COR-L47 (cell line): ENCODE measurements around the gene LBHD1.
A peak's percentile ranks its signal among the peaks of the same experiment; 100 is the strongest.
"Not testable (repeated sequence)": the region's sequence is repeated elsewhere in the genome, so short reads cannot be mapped to it uniquely, and the experiment has no call there.

Experiments used
- DNase-seq: peaks from one replicate; lab custom pipeline; 2025; lab: John Stamatoyannopoulos, UW

The LBHD1 gene

DNA sequence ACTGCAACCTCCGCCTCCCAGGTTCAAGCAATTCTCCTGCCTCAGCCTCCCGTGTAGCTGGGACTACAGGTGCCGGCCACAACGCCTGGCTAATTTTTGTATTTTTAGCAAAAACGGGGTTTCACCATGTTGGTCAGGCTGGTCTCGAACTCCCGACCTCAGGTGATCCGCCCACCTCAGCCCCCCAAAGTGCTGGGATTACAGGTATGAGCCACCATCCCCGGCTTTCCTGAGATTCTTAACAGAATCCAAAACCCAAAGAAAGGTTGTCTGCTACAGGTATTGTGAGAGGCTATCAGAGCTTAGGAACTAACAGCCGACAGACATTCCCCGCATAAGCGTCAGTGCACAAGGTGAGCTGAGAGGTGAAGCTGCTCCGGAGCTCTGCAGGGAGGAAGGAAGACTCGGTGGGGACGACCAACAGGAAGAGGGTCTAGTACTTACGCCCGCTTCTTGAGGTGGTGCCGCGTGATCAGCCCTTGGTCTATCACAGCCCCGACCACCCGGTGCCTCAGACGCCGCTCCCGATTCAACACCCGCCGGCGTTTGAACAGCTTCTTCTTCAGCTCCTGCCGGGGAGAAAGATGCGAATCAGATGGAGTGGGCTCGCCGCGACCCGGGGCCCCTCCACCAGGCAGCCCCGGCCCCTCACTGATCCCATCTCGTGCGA is 7.5 kb downstream of the LBHD1 start:
- peak; percentile 57 for DNase-seq

- no peak for DNase-seq
Measured at GRCh38 chr11:62656796-62657429, 15.2 kb downstream of the LBHD1 start.

- DNase-seq = no peak
Measured at GRCh38 chr11:62654297-62654696, 17.8 kb downstream of the LBHD1 start.

DNA sequence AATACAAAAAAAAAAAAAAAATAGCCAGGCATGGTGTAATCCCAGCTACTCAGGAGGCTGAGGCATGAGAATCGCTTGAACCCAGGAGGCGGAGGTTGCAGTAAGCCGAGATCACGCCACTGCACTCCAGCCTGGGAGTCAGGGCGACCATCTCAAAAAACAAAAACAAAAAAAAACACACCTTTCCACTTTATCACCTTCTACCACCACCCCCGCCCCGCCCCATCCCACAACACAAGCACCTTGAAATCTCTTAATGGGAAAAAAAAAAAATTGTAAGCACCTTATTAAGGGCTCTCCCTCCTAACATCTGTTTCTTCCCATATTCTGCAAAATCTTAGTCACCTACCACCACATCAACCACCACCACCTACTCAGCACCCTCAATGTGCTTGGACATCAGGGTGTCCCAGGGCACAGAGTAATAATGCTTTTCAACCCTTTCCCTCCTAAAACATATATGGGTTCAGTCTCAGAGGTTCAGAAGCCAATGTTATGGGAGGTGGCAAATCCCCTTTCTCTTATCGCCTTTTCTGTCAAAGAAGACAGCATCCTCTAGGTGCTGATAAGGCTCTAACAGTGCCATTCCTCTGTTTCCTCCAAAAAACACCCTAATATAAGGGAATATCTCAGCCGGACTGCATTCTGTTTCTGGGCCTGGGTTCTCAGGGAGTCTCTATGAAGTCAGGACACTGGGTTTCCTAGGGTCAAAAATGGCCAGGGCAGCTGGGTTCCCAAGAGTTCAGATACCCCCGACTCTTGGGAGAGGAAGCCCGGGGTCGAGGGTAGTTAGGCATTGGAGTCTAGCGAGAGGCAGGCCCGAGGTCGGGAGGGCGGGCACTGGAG is 19.7 kb downstream of the LBHD1 start:
- DNase-seq = no peak

DNA sequence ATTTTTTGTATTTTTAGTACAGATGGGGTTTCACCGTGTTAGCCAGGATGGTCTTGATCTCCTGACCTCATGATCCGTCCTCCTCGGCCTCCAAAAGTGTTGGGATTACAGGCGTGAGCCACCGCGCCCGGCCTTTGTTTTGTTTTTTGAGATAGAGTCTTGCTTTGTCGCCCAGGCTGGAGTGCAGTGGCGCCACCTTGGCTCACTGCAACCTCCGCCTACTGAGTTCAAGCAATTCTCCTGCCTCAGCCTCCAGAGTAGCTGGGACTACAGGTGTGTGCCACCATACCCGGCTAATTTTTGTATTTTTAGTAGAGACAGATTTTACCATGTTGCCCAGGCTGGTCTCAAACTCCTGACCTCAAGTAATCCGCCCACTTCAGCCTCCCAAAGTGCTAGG is 21.8 kb downstream of the LBHD1 start:
- DNase-seq = not testable (repeated sequence)

- DNase-seq = no peak
Measured at GRCh38 chr11:62649486-62649885, 22.6 kb downstream of the LBHD1 start.

DNA sequence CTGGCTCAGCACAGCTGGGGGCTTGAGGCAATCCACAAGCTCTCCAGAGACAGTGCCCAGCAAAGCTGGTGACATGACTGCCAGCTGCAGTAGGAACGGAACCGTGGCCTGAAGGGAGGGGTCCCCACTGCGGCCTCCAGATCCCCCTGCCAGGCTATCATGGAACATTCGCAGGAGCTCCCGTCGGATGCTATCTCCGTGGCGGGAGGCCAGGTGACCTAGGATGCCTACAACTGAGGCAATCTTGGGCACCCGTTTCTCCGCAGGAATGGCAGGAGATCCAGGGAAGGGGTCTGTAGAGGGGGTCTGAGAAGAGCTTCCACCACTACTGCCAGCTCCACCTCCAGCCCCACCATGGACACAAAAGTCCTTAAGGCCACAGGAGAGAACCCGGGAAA is 23.1 kb downstream of the LBHD1 start:
- DNase-seq = no peak

DNA sequence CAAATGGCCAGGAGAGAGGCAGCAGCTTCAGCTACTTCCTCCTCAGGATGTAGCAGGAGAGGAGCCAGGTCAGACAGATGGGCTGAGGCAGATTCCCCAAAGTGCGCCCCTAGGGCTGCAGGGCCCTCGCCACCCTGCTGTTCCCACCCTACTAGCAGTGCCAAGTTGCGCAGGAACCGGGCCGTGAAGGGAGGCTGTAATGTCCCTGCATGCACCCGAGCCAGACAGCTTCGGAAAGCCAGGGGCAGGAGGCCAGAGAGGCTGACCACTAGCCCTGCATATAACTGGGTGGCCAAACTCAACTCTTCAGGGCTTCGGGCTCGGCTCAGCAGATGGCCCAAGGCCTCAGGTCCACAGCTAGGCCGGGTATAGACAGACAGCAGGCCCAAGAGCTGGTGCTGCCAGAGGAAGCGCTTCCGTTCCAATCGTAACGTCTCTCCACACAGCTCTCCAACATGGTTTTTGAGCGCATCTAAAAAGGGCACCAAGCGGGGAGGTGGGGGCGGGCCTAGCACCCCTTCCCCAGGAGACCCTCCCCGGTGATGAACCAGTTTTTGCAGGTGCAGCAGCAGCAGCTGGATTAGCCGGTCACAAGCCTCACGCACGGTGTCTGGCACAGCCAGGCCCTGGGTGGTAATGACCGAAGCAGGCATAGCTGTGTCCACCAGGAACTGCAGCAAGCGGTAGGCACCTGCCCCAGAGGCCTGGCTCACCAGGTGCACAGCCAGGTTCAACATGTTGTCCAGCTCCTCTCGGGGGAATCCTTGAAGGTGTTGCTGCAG is 23.7 kb downstream of the LBHD1 start:
- no peak for DNase-seq

GRCh38 chr11:62647609-62648005 is 24.5 kb downstream of the LBHD1 start:
- no peak for DNase-seq

GRCh38 chr11:62646825-62647608 is 25.1 kb downstream of the LBHD1 start:
- no peak for DNase-seq

DNA sequence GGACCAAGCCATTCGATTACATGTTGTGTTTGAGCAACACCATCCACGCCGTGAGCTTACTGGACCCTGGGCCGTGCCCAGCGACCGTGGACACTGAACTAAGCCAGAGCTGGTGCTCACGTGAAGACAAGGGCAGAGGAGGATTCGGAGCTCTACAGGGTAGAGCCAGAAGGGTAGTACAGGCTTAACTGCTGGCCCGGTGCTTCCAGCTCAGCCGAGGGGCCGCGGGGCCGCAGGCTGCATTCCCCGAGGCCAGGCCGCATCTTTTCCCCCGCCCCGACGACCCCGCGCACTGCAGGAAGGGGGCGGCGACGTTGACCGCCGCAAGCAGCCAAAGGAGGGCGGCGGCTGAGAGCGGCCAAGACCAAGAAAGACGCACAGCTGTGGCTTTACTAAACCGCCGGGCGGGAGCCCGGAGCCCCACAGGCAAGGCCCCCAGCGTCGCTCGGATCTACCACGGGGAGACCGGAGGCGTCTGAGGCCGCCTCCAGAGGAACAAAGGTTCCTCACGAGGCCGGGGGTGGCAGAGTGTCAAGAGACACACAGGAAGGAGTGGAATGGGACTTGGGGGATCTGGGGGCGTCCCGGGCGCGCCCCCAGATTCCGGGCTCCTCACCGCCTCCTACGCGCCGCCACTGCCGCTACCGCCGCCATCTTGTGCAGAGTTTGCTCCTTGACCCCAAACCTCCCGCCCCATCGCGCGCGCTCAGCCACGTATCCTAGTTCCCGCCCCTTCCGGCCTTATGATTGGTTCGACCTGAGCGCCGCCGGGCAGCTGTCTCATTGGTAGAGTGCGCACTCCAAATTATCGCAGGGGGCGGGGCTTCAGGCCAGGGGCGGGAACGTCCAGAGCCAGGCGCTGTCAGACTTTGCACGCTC is 25.9 kb downstream of the LBHD1 start, which contains the start of gene GANAB:
GANAB (minus strand) TSS at position 668 of the 879 bp plus-strand sequence; CDS start at position 654, 14 bp downstream.
- peak; percentile 100 for DNase-seq

- no peak for DNase-seq
Measured at GRCh38 chr11:62645671-62645945, 26.5 kb downstream of the LBHD1 start.

DNA sequence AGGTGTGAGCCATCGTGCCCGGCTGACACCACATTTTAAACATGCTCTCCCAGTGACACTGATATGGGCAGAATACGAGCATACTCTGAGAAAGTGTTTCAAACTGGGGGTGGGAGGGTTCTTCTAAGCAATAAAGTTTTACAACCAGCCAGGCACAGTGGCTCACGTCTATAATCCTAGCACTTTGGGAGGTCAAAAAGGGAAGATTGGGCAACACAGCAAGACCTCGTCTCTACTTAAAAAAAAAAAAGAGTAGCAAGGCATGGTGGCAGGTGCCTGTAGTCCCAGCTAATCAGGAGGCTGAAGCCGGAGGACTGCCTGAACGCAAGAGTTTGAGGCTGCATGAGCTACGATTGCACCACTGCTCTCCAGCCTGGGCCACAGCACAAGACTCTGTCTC is 27.8 kb downstream of the LBHD1 start:
- DNase-seq = no peak

GRCh38 chr11:62632492-62632891 is 39.6 kb downstream of the LBHD1 start:
- no peak for DNase-seq

DNA sequence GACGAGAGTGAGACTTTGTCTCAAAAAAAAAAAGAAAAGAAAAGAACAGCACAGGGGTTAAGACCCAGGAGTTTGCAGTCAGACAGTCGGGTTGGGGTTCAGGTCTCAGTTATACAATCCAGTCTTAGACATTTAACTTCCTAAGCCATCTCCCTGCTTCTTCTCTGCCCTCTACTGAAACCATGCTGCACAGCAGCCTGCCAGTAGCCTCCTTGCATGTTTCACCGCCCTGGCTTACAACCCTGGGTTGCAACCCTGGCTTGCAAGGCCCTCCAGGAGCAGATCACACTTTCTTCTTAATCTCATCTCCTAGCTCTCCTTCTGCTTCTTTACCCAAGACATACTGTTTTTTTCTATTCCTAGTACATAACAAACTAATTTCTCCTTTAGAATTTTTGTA is 44.4 kb downstream of the LBHD1 start:
- DNase-seq = no peak

DNA sequence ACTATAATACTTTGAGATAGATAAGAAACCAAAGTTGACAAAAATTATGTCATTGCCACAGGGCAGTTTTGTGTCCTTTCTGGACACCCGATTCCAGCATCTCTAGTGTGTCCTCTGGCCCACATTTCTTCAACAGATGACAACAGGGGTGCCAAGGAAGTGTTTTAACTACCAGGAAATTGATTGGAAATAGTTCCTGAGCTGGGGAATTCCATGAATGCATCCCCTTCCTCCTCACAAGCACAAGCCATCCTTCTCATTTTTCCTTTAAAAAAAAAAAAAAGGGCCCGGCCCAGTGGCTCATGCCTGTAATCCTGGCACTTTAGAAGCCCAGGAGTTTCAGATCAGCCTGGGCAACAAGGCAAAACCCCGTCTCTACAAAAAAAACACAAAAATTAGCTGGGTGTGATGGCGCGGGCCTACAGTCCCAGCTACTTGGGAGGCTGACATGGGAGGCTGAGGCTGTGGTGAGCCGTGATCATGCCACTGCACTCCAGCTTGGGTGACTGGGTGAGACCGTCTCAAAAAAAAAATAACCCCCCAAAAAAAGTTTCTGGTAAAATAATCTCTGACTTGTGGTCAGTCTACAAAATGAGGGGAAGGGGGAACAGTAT is 49.5 kb downstream of the LBHD1 start:
- DNase-seq = no peak

DNA sequence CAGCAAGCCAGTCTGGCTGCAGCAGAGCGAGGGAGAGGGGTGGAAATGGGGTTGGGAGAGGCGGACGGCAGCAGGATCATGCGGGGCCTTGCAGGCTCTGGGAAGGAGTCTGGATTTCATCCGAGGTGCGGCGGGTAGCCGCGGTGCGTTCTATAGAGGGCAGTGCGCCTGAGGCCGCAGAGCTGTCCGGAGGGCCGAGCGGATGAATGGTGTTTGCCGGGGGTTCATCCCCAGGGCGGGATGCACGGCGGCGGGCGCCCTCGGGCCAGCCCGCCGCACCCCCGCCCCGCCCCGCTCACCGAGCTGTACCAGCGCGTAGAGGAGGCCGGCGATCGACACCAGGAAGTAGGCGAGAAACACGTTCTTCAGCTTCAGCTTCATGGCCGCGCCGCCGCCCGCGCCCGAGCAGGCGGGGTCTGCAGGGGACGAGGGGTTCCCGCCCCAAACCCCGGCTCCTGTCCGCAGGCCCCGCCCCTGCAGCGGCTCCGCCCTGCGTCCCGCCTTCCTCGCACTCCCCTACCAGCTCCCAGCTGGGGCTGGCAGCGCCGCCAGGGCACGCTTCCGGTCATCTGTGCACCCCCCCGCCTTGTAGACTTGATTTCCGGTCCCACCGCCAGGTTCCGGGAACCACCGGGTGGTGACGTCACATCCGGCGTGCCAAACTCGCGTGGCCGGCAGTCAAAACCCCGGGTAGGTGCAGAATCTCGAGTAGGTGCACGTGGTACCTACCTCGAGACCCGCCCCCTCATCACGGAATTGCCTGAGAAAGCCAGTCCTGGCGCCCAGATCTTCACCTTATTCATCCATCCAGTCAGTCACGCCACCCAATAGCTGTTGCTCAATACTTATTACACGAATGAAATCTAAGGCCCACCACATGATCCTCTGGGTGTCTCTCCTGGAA is 50.2 kb downstream of the LBHD1 start, which contains the start of gene B3GAT3:
B3GAT3 (minus strand) TSS at position 420 of the 904 bp plus-strand sequence; CDS start at position 381, 39 bp downstream.
- peak; percentile 99 for DNase-seq

DNA sequence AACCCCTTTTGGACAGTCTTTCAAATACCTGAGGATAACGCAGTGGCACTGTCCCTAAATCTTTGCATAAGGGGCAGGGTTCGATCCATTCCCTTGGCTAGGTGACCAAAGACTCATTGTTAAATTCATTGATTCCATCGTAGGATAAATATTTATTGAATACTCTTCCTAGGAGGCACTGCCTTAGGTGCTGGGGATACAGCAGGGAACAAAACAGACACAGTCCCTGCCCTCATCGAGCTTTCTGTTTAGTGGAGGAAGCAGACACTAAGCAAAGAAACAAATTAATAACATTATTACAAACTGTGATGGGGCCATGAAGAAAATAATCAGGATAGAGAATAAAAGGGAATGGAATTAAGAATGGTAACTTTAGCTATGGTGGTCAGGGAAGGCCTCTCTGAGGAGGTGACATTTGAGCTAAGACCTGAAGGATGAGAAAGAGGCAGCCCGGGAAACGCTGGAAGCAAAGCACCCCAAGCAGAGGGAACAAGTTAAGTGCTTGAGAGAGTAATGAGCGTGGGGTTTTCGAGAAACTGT is 51.0 kb downstream of the LBHD1 start:
- DNase-seq = no peak

DNA sequence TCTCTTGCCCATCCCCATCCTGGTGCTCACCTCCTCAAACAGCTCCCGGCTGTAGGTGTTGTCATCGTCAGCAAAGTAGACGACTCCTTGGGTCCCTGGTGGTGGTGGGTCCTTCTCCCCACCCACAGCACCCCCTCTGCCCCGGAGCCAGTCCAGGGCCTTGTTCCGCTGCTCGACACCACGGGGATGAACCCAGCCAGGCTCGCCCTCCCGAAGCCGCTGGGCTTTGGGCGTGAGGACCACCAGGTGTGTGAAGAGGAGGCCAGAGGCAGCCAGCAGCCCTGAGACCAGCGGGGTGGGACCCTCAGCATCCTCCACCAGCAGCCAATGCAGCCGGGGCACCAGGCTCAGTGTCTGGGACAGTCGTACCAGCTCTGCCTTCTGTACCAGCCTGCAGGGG is 55.1 kb downstream of the LBHD1 start:
- DNase-seq = not testable (repeated sequence)
